Activated effector memory CD4-positive, alpha-beta T cell treated with anti-CD3 and anti-CD28 coated beads, Interleukin-2, amount 50 U/mL, for 16 hours (primary cell): ENCODE data around the gene SLC49A3.

Experiments used
- DNase-seq: peaks from one replicate; pipeline ENCODE4 v3.0.0-alpha.2; 2020

Gene SLC49A3

GRCh38 chr4:664713-665231 lies 24.2 kb downstream of the SLC49A3 start:
- DNase-seq, result no peak

- DNase-seq, result peak; percentile 90
Measured at GRCh38 chr4:663438-664428, 25.2 kb downstream of the SLC49A3 start.

- DNase-seq, result no peak
Measured at GRCh38 chr4:663046-663437, 25.9 kb downstream of the SLC49A3 start.

- DNase-seq, result peak; percentile 51
Measured at GRCh38 chr4:661881-662761, 26.8 kb downstream of the SLC49A3 start.

- DNase-seq, result no peak
Measured at GRCh38 chr4:661231-661630, 27.7 kb downstream of the SLC49A3 start.

GRCh38 chr4:660401-660800 lies 28.6 kb downstream of the SLC49A3 start:
- DNase-seq, result no peak

- DNase-seq, result no peak
Measured at GRCh38 chr4:659851-660250, 29.1 kb downstream of the SLC49A3 start.

GRCh38 chr4:658681-659667 lies 30.0 kb downstream of the SLC49A3 start:
- DNase-seq, result no peak

- DNase-seq, result no peak
Measured at GRCh38 chr4:657834-658667, 30.9 kb downstream of the SLC49A3 start.

GRCh38 chr4:657338-657833 lies 31.6 kb downstream of the SLC49A3 start:
- DNase-seq, result no peak

GRCh38 chr4:656436-657337 lies 32.3 kb downstream of the SLC49A3 start:
- DNase-seq, result no peak

GRCh38 chr4:655464-656151 lies 33.3 kb downstream of the SLC49A3 start:
- DNase-seq, result no peak

- DNase-seq, result no peak
Measured at GRCh38 chr4:654871-655463, 34.0 kb downstream of the SLC49A3 start.

GRCh38 chr4:654503-654845 lies 34.5 kb downstream of the SLC49A3 start:
- no peak for DNase-seq

- DNase-seq, result no peak
Measured at GRCh38 chr4:653831-654502, 35.0 kb downstream of the SLC49A3 start.

- DNase-seq, result no peak
Measured at GRCh38 chr4:653080-653821, 35.7 kb downstream of the SLC49A3 start.

GRCh38 chr4:651884-652642 lies 36.9 kb downstream of the SLC49A3 start:
- no peak for DNase-seq
